Astrocyte (in vitro differentiated cells and primary cell): ENCODE results near the gene HMX1. TPM values are rescaled to one million over a fixed set of nuclear protein-coding genes. Genes with fewer than 3 reads are reported as not detected.

Experiments used
- DNase-seq: peaks from one replicate; pipeline ENCODE4 v3.0.0-alpha.2; 2010; ENCODE audit warnings: low read depth
- FAIRE-seq: peaks from 2 replicates; lab custom pipeline; 2011; peaks lifted over from hg19 to GRCh38; lab: Jason Lieb, UNC
- H2AFZ ChIP-seq: 2 replicates; pipeline ENCODE4 v1.6.0; 2012; ENCODE audit warnings: low read depth, low read length, inconsistent platforms
- H3K27ac ChIP-seq: 2 replicates; pipeline ENCODE4 v1.5.1; 2011; ENCODE audit warnings: low read depth, low read length, inconsistent platforms
- H3K27me3 ChIP-seq: 2 replicates; pipeline ENCODE4 v1.6.0; 2011; ENCODE audit warnings: low read length, inconsistent platforms; ENCODE audit not compliant: insufficient read depth
- H3K36me3 ChIP-seq: 2 replicates; pipeline ENCODE4 v1.5.1; 2011; ENCODE audit warnings: low read length, inconsistent platforms; ENCODE audit not compliant: insufficient read depth
- H3K4me1 ChIP-seq: 2 replicates; pipeline ENCODE4 v1.5.1; 2011; ENCODE audit warnings: low read length, inconsistent platforms; ENCODE audit not compliant: insufficient read depth
- H3K4me2 ChIP-seq: 2 replicates; pipeline ENCODE4 v1.6.0; 2012; ENCODE audit warnings: low read length, inconsistent platforms
- H3K4me3 ChIP-seq: 2 replicates; pipeline ENCODE4 v1.5.1; 2011; ENCODE audit warnings: low read depth, mild to moderate bottlenecking, low read length, inconsistent platforms; ENCODE audit not compliant: insufficient read depth
- H3K79me2 ChIP-seq: 2 replicates; pipeline ENCODE4 v1.6.0; 2012; ENCODE audit warnings: mild to moderate bottlenecking, low read length, inconsistent platforms; ENCODE audit not compliant: insufficient read depth
- H3K9ac ChIP-seq: 2 replicates; pipeline ENCODE4 v1.6.0; 2012; ENCODE audit warnings: mild to moderate bottlenecking, low read length, inconsistent platforms
- H3K9me3 ChIP-seq: 2 replicates; pipeline ENCODE4 v1.5.1; 2012; ENCODE audit warnings: low read depth, mild to moderate bottlenecking, low read length, inconsistent platforms; ENCODE audit not compliant: insufficient read depth
- H4K20me1 ChIP-seq: 2 replicates; pipeline ENCODE4 v1.6.0; 2012; ENCODE audit warnings: low read length, inconsistent platforms; ENCODE audit not compliant: insufficient read depth
- H3K27ac Mint-ChIP-seq: one replicate; pipeline ENCODE4 v1.8.0; 2021; ENCODE audit warnings: mild to moderate bottlenecking, mixed read lengths; ENCODE audit not compliant: unreplicated experiment
- H3K27me3 Mint-ChIP-seq: one replicate; pipeline ENCODE4 v1.8.0; 2021; ENCODE audit warnings: low read depth, mixed read lengths; ENCODE audit not compliant: unreplicated experiment
- H3K36me3 Mint-ChIP-seq: one replicate; pipeline ENCODE4 v1.8.0; 2021; ENCODE audit warnings: low read depth, mixed read lengths; ENCODE audit not compliant: unreplicated experiment
- H3K4me1 Mint-ChIP-seq: one replicate; pipeline ENCODE4 v1.8.0; 2021; ENCODE audit warnings: low read depth, mixed read lengths; ENCODE audit not compliant: unreplicated experiment
- H3K4me3 Mint-ChIP-seq: one replicate; pipeline ENCODE4 v1.8.0; 2021; ENCODE audit warnings: mild to moderate bottlenecking, moderate library complexity, mixed read lengths; ENCODE audit not compliant: unreplicated experiment
- H3K9me3 Mint-ChIP-seq: one replicate; pipeline ENCODE4 v1.8.0; 2021; ENCODE audit warnings: mild to moderate bottlenecking, mixed read lengths; ENCODE audit not compliant: unreplicated experiment
- EZH2 ChIP-seq: IDR thresholded peaks from 2 replicates; pipeline ENCODE4 v1.6.1; 2012; ENCODE audit warnings: mild to moderate bottlenecking, low read length, inconsistent platforms; ENCODE audit not compliant: insufficient read depth
- total RNA-seq: library from RNA; stranded (reverse); gene quantifications from 2 replicates; pipeline ENCODE4 v1.2.1, GENCODE V29; 2021
- TF ChIP-seq, protein P1 (sequence below): IDR thresholded peaks from 2 replicates; pipeline ENCODE4 v1.5.1; 2011; ENCODE audit warnings: low read depth, mild to moderate bottlenecking, inconsistent platforms, low read length, moderate library complexity; ENCODE audit not compliant: insufficient read depth

HMX1 gene
- total RNA-seq, 1 donor from 2014 or later = 0.25 TPM

DNA sequence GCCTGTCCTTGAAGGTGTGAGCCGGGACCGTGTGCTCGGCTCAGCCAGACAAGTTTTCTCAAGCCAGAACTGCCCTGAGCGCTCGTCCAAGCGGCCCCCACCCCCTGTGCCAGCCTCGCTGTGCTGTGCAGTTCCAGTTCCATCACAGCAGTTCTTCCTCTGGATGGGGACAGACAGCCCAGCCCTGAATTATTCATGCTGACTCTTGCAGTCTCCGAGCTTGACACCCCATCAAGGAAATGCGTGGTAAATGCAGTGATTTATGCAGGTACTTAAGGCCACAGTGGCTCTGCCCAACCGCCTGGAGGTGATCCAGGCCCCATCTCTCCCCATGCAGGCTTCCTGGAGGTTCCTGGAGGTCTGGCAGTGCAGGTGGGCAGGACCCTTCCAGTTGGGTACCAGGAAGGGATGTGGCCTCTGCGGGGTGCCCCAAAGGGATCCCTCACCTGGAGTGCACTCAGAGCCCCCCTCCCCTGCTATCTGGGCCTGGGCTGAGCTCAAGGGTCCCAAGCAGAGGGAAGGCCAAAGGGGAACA, 44.8 kb upstream of the HMX1 start:
- TF ChIP-seq, protein P1, sequence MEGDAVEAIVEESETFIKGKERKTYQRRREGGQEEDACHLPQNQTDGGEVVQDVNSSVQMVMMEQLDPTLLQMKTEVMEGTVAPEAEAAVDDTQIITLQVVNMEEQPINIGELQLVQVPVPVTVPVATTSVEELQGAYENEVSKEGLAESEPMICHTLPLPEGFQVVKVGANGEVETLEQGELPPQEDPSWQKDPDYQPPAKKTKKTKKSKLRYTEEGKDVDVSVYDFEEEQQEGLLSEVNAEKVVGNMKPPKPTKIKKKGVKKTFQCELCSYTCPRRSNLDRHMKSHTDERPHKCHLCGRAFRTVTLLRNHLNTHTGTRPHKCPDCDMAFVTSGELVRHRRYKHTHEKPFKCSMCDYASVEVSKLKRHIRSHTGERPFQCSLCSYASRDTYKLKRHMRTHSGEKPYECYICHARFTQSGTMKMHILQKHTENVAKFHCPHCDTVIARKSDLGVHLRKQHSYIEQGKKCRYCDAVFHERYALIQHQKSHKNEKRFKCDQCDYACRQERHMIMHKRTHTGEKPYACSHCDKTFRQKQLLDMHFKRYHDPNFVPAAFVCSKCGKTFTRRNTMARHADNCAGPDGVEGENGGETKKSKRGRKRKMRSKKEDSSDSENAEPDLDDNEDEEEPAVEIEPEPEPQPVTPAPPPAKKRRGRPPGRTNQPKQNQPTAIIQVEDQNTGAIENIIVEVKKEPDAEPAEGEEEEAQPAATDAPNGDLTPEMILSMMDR = no peak
- no peak for TF ChIP-seq EZH2
- peaks cover 2% of the 10 kb centered on the region for H3K27me3 ChIP-seq
- Mint-ChIP-seq H3K27ac (no peak overlapping the region), H3K4me1 (peaks cover 4% of the 10 kb centered on the region), H3K4me3 (no peak overlapping the region), H3K36me3 (no peaks in the 10 kb centered on the region), H3K27me3 (peaks cover 65% of the 10 kb centered on the region), H3K9me3 (no peaks in the 10 kb centered on the region)
- no peaks in the 10 kb centered on the region for H3K9me3 ChIP-seq
- H3K4me2 ChIP-seq = no peak overlapping the region
- H3K9ac ChIP-seq = no peak overlapping the region
- no peak overlapping the region for H2AFZ ChIP-seq
- no peaks in the 10 kb centered on the region for H3K36me3 ChIP-seq
- DNase-seq (no peak), FAIRE-seq (no peak)
- H3K27ac ChIP-seq = no peak overlapping the region
- H3K79me2 ChIP-seq = no peaks in the 10 kb centered on the region
- H3K4me1 ChIP-seq = no peaks in the 10 kb centered on the region
- H3K4me3 ChIP-seq = no peak overlapping the region
- no peaks in the 10 kb centered on the region for H4K20me1 ChIP-seq

DNA sequence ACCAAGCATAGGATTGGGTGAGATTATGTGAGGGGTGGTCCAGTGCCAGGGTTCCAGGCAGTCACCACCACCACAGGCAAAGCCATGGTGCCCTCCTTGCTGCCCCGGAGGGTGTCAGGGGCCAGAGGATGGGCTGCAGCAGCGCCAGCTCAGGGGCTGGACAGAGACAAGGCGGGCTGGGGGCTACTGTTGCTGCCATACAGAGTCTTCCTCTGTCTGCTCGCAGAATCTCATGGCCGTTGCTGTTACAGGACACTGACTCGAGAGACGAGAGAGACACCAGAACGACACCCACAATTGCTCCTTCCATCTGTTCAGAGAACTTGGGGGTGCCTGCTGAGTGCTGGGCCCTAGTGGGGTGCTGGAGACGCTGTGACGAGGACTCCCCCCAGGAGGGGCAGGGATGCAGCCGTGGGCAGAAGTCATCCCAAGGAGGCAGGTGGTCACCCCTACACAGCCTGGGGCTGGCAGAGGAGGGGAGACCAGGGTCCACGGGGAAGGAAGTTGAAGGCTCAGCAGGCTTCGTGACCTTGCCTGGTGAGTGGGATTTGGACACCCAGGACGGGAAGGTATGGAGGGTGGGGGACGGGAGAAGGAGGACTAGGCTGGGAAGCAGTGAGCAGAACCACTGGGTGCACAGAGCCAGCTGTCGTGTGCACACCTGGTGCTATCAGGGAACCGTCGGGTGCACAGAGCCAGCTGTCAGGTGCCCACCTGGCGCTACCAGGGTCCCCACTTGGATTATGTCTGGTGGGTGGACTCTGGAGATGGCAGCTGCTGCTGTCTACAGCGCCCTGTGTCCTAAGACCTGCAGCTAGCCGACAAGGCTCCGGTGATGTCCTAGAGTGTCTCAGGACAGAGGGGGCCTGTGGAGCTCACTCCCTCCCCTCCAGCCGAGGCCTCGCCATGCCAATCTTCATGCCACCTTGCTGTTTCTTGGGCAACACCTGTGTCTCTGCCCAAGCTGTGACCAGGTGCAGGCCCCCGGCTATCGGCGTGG, 43.9 kb upstream of the HMX1 start:
- DNase-seq = no peak
- Histone ChIP-seq H3K4me1 (no peaks in the 10 kb centered on the region), H3K79me2 (no peaks in the 10 kb centered on the region), H4K20me1 (no peaks in the 10 kb centered on the region), H3K9ac (no peak overlapping the region), H3K36me3 (no peaks in the 10 kb centered on the region), H3K9me3 (no peaks in the 10 kb centered on the region), H3K27me3 (peaks cover 2% of the 10 kb centered on the region), H3K4me2 (no peak overlapping the region), H2AFZ (no peak overlapping the region), H3K27ac (no peak overlapping the region), H3K4me3 (no peak overlapping the region)
- H3K4me3 Mint-ChIP-seq = no peak overlapping the region
- no peak overlapping the region for H3K27ac Mint-ChIP-seq
- H3K9me3 Mint-ChIP-seq = no peaks in the 10 kb centered on the region
- peaks cover 63% of the 10 kb centered on the region for H3K27me3 Mint-ChIP-seq
- FAIRE-seq = no peak
- peaks cover 6% of the 10 kb centered on the region for H3K4me1 Mint-ChIP-seq
- no peaks in the 10 kb centered on the region for H3K36me3 Mint-ChIP-seq
- TF ChIP-seq, protein P1 = no peak
- TF ChIP-seq EZH2 = no peak
